Central memory CD8-positive, alpha-beta T cell (primary cell): ENCODE data around the gene MEGF9.

Source experiments
- ATAC-seq: fragments of 150-1000 bp; cut with Tn5 transposase; replicated peaks from 2 replicates; pipeline ENCODE4 v1.10.0; 2022; ENCODE audit warnings: mild to moderate bottlenecking, moderate FRiP score, moderate number of reproducible peaks; ENCODE audit not compliant: poor library complexity, severe bottlenecking; ENCODE audit errors: extremely low read depth
- DNase-seq, 2 donors: peaks; one replicate each; pipeline ENCODE4 v3.0.0; 2021; ENCODE audit warnings: low spot score in 2 of 2
- H3K27ac Mint-ChIP-seq: one replicate; pipeline ENCODE4 v1.8.0; 2022; ENCODE audit warnings: low read depth, mild to moderate bottlenecking, moderate library complexity, mixed read lengths
- H3K27me3 Mint-ChIP-seq: one replicate; pipeline ENCODE4 v1.8.0; 2022; ENCODE audit warnings: mixed read lengths
- H3K36me3 Mint-ChIP-seq: one replicate; pipeline ENCODE4 v1.8.0; 2022; ENCODE audit warnings: mild to moderate bottlenecking, moderate library complexity, mixed read lengths; ENCODE audit not compliant: insufficient read depth
- H3K4me1 Mint-ChIP-seq: one replicate; pipeline ENCODE4 v1.8.0; 2022; ENCODE audit warnings: mixed read lengths
- H3K4me3 Mint-ChIP-seq: one replicate; pipeline ENCODE4 v1.8.0; 2022; ENCODE audit warnings: mild to moderate bottlenecking, moderate library complexity, mixed read lengths
- H3K9me3 Mint-ChIP-seq: one replicate; pipeline ENCODE4 v1.8.0; 2022; ENCODE audit warnings: mixed read lengths

MEGF9 gene

GRCh38 chr9:120690372-120690771, 23.9 kb downstream of the MEGF9 start:
- peaks cover 30% of the 10 kb centered on the region for H3K4me1 Mint-ChIP-seq
- H3K9me3 Mint-ChIP-seq: no peaks in the 10 kb centered on the region

GRCh38 chr9:120689860-120690259, 24.4 kb downstream of the MEGF9 start:
- Mint-ChIP-seq H3K36me3 (peaks cover 2% of the 10 kb centered on the region), H3K4me3 (no peak overlapping the region), H3K27ac (no peak overlapping the region), H3K4me1 (peaks cover 27% of the 10 kb centered on the region), H3K27me3 (no peaks in the 10 kb centered on the region), H3K9me3 (no peaks in the 10 kb centered on the region)
- DNase-seq: no peak
- no peak for ATAC-seq

More at GRCh38 chr9:120690372-120690771, 23.9 kb downstream of the MEGF9 start:
- no peak overlapping the region for H3K27ac Mint-ChIP-seq
- no peak for ATAC-seq
- DNase-seq: no peak
- peaks cover 2% of the 10 kb centered on the region for H3K36me3 Mint-ChIP-seq
- H3K4me3 Mint-ChIP-seq: no peak overlapping the region
- no peaks in the 10 kb centered on the region for H3K27me3 Mint-ChIP-seq

- Mint-ChIP-seq H3K9me3 (no peaks in the 10 kb centered on the region), H3K27me3 (no peaks in the 10 kb centered on the region), H3K4me3 (no peak overlapping the region), H3K4me1 (peaks cover 21% of the 10 kb centered on the region), H3K27ac (no peak overlapping the region), H3K36me3 (peaks cover 2% of the 10 kb centered on the region)
- no peak for ATAC-seq
- no peak for DNase-seq
Measured at GRCh38 chr9:120688758-120689157, 25.5 kb downstream of the MEGF9 start.

- Mint-ChIP-seq H3K36me3 (no peaks in the 10 kb centered on the region), H3K4me3 (no peak overlapping the region), H3K9me3 (no peaks in the 10 kb centered on the region), H3K27me3 (no peaks in the 10 kb centered on the region), H3K27ac (no peak overlapping the region), H3K4me1 (peaks cover 32% of the 10 kb centered on the region)
- ATAC-seq (no peak), DNase-seq (no peak)
Measured at GRCh38 chr9:120683150-120683549, 31.1 kb downstream of the MEGF9 start.

- peak overlapping the region; percentile 27 for H3K27ac Mint-ChIP-seq
- no peaks in the 10 kb centered on the region for H3K27me3 Mint-ChIP-seq
- no peaks in the 10 kb centered on the region for H3K36me3 Mint-ChIP-seq
- H3K9me3 Mint-ChIP-seq: no peaks in the 10 kb centered on the region
- no peak overlapping the region for H3K4me3 Mint-ChIP-seq
- no peak for ATAC-seq
- H3K4me1 Mint-ChIP-seq: peaks cover 32% of the 10 kb centered on the region
- no peak for DNase-seq
Measured at GRCh38 chr9:120681121-120681520, 33.1 kb downstream of the MEGF9 start.

- Mint-ChIP-seq H3K27ac (no peak overlapping the region), H3K4me3 (no peak overlapping the region), H3K4me1 (peaks cover 32% of the 10 kb centered on the region), H3K9me3 (no peaks in the 10 kb centered on the region), H3K27me3 (no peaks in the 10 kb centered on the region), H3K36me3 (no peaks in the 10 kb centered on the region)
- no peak for ATAC-seq
- no peak for DNase-seq
Measured at GRCh38 chr9:120680579-120680978, 33.7 kb downstream of the MEGF9 start.

GRCh38 chr9:120680161-120680560, 34.1 kb downstream of the MEGF9 start:
- peaks cover 32% of the 10 kb centered on the region for H3K4me1 Mint-ChIP-seq
- no peak overlapping the region for H3K4me3 Mint-ChIP-seq
- no peaks in the 10 kb centered on the region for H3K27me3 Mint-ChIP-seq
- ATAC-seq: no peak
- H3K9me3 Mint-ChIP-seq: no peaks in the 10 kb centered on the region
- no peak for DNase-seq
- no peak overlapping the region for H3K27ac Mint-ChIP-seq
- H3K36me3 Mint-ChIP-seq: no peaks in the 10 kb centered on the region

GRCh38 chr9:120677965-120678364, 36.3 kb downstream of the MEGF9 start:
- Mint-ChIP-seq H3K36me3 (no peaks in the 10 kb centered on the region), H3K4me3 (no peak overlapping the region), H3K9me3 (no peaks in the 10 kb centered on the region), H3K27me3 (no peaks in the 10 kb centered on the region), H3K27ac (no peak overlapping the region), H3K4me1 (peaks cover 20% of the 10 kb centered on the region)
- ATAC-seq (no peak), DNase-seq (no peak)

GRCh38 chr9:120676767-120677402, 37.4 kb downstream of the MEGF9 start:
- H3K9me3 Mint-ChIP-seq: no peaks in the 10 kb centered on the region
- peaks cover 10% of the 10 kb centered on the region for H3K4me1 Mint-ChIP-seq
- ATAC-seq (no peak), DNase-seq (no peak)
- H3K4me3 Mint-ChIP-seq: no peak overlapping the region
- H3K27ac Mint-ChIP-seq: no peak overlapping the region
- H3K36me3 Mint-ChIP-seq: peaks cover 3% of the 10 kb centered on the region
- no peaks in the 10 kb centered on the region for H3K27me3 Mint-ChIP-seq

- DNase-seq (no peak), ATAC-seq (no peak)
- no peak overlapping the region for H3K27ac Mint-ChIP-seq
- no peaks in the 10 kb centered on the region for H3K27me3 Mint-ChIP-seq
- no peaks in the 10 kb centered on the region for H3K9me3 Mint-ChIP-seq
- peaks cover 23% of the 10 kb centered on the region for H3K4me1 Mint-ChIP-seq
- H3K4me3 Mint-ChIP-seq: no peak overlapping the region
- peaks cover 5% of the 10 kb centered on the region for H3K36me3 Mint-ChIP-seq
Measured at GRCh38 chr9:120668399-120668798, 45.9 kb downstream of the MEGF9 start.

- Mint-ChIP-seq H3K27me3 (no peaks in the 10 kb centered on the region), H3K9me3 (no peaks in the 10 kb centered on the region), H3K4me3 (no peak overlapping the region), H3K27ac (no peak overlapping the region), H3K4me1 (peaks cover 27% of the 10 kb centered on the region), H3K36me3 (peaks cover 5% of the 10 kb centered on the region)
- no peak for DNase-seq
- no peak for ATAC-seq
Measured at GRCh38 chr9:120663950-120664349, 50.3 kb downstream of the MEGF9 start.

GRCh38 chr9:120663380-120663779, 50.9 kb downstream of the MEGF9 start:
- H3K36me3 Mint-ChIP-seq: peaks cover 5% of the 10 kb centered on the region
- H3K27ac Mint-ChIP-seq: no peak overlapping the region
- H3K9me3 Mint-ChIP-seq: no peaks in the 10 kb centered on the region
- no peak overlapping the region for H3K4me3 Mint-ChIP-seq
- H3K27me3 Mint-ChIP-seq: no peaks in the 10 kb centered on the region
- DNase-seq (no peak), ATAC-seq (no peak)
- peaks cover 27% of the 10 kb centered on the region for H3K4me1 Mint-ChIP-seq

GRCh38 chr9:120662513-120662912, 51.8 kb downstream of the MEGF9 start:
- DNase-seq (no peak), ATAC-seq (no peak)
- H3K4me3 Mint-ChIP-seq: no peak overlapping the region
- H3K4me1 Mint-ChIP-seq: peaks cover 27% of the 10 kb centered on the region
- H3K27me3 Mint-ChIP-seq: no peaks in the 10 kb centered on the region
- H3K27ac Mint-ChIP-seq: no peak overlapping the region
- H3K36me3 Mint-ChIP-seq: peaks cover 5% of the 10 kb centered on the region
- no peaks in the 10 kb centered on the region for H3K9me3 Mint-ChIP-seq
